GM23248 (cell line): ENCODE data around the gene XXYLT1. TPM values are rescaled to one million over a fixed set of nuclear protein-coding genes. Genes with fewer than 3 reads are reported as not detected.

Experiments
- DNase-seq: peaks from one replicate; pipeline ENCODE4 v3.0.0-alpha.2; 2015
- H2AFZ ChIP-seq: fragments of 200-600 bp; sonication (generic); 2 replicates; pipeline ENCODE4 v1.6.1; 2016; ENCODE audit warnings: antibody characterized with exemption
- H3F3A ChIP-seq: fragments of 200-600 bp; sonication (generic); 2 replicates; pipeline ENCODE4 v1.6.1; 2016; ENCODE audit warnings: mild to moderate bottlenecking, antibody characterized with exemption, mixed run types; ENCODE audit not compliant: insufficient read depth
- H3K27ac ChIP-seq: fragments of 200-600 bp; sonication (generic); 2 replicates; pipeline ENCODE4 v1.5.1; 2016; ENCODE audit warnings: mild to moderate bottlenecking
- H3K27me3 ChIP-seq: fragments of 200-600 bp; sonication (generic); replicated peaks from 2 replicates; pipeline ENCODE4 v1.6.1; 2016; ENCODE audit warnings: mild to moderate bottlenecking; ENCODE audit not compliant: insufficient read depth
- H3K36me3 ChIP-seq: fragments of 200-600 bp; sonication (generic); 2 replicates; pipeline ENCODE4 v1.6.1; 2016; ENCODE audit warnings: low read depth, mild to moderate bottlenecking
- H3K4me1 ChIP-seq: fragments of 200-600 bp; sonication (generic); 2 replicates; pipeline ENCODE4 v1.6.1; 2016; ENCODE audit warnings: mild to moderate bottlenecking; ENCODE audit not compliant: insufficient read depth
- H3K4me2 ChIP-seq: fragments of 200-600 bp; sonication (generic); one replicate; pipeline ENCODE4 v1.6.1; 2016; ENCODE audit warnings: mild to moderate bottlenecking; ENCODE audit not compliant: unreplicated experiment
- H3K4me3 ChIP-seq: fragments of 200-600 bp; sonication (generic); 2 replicates; pipeline ENCODE4 v1.5.1; 2016; ENCODE audit warnings: mild to moderate bottlenecking
- H3K79me2 ChIP-seq: fragments of 200-600 bp; sonication (generic); 2 replicates; pipeline ENCODE4 v1.6.1; 2016; ENCODE audit warnings: mild to moderate bottlenecking; ENCODE audit not compliant: insufficient read depth
- H3K9ac ChIP-seq: fragments of 200-600 bp; sonication (generic); 2 replicates; pipeline ENCODE4 v1.6.1; 2016; ENCODE audit warnings: mild to moderate bottlenecking
- H3K9me2 ChIP-seq: fragments of 200-600 bp; sonication (generic); 2 replicates; pipeline ENCODE4 v1.6.1; 2016; ENCODE audit warnings: mixed run types, mild to moderate bottlenecking, moderate library complexity; ENCODE audit not compliant: insufficient read depth
- H3K9me3 ChIP-seq: fragments of 200-600 bp; sonication (generic); one replicate; pipeline ENCODE4 v1.6.1; 2017; ENCODE audit warnings: low read depth
- H4K20me1 ChIP-seq: fragments of 200-600 bp; sonication (generic); 2 replicates; pipeline ENCODE4 v1.6.0; 2016; ENCODE audit not compliant: insufficient read depth
- EZH2 ChIP-seq: fragments of 200-600 bp; sonication (generic); IDR thresholded peaks from 2 replicates; pipeline ENCODE4 v1.6.1; 2018; ENCODE audit warnings: antibody characterized with exemption, mild to moderate bottlenecking; ENCODE audit not compliant: insufficient read depth, poor library complexity, severe bottlenecking
- EZH2phosphoT487 ChIP-seq: fragments of 200-600 bp; sonication (generic); IDR thresholded peaks from 2 replicates; pipeline ENCODE4 v1.6.1; 2018; ENCODE audit warnings: antibody characterized with exemption, moderate library complexity, mild to moderate bottlenecking, low read depth; ENCODE audit not compliant: insufficient read depth
- WGBS, 2 experiments: methylation state at CpG; one replicate each; pipeline ENCODE4 v1.1.6; 2015 to 2017; ENCODE audit warnings: low lambda C conversion rate in 2 of 2, low coverage in 1 of 2; ENCODE audit errors: missing lambda C conversion rate in 2 of 2; 5-methylcytosine and 5-hydroxymethylcytosine counted together
- in situ Hi-C: fragments of 300-500 bp; cut with MboI; formaldehyde crosslinking; loops from 2 replicates; pipeline ENCODE4 v1.15.0; 2020
- polyA plus RNA-seq: library from polyadenylated mRNA; unstranded; fragments of >200 nt; fragmentation: Nextera tagmentation; extraction: Ambion mirVana; gene quantifications from 2 replicates; pipeline ENCODE4 v1.2.1, GENCODE V29; 2016
- total RNA-seq: library from RNA; depleted of rRNA; stranded (reverse); fragments of >200 nt; shearing (Covaris generic); gene quantifications from 2 replicates; pipeline ENCODE4 v1.2.3, GENCODE V29; 2014

XXYLT1 gene
- total and polyA plus RNA-seq, 2 experiments from 2014 or later, result 22.8 to 44.7 TPM

GRCh38 chr3:195103623-195104022 is 167.3 kb downstream of the XXYLT1 start:
- in situ Hi-C loops, result loop anchor here (10.0 to 25.0 kb wide), 2 partner anchors 409 to 419 kb away; partner anchors contain the start of gene FAM43A
- H3K27me3 ChIP-seq, result no peaks in the 10 kb centered on the region
- H3K4me2 ChIP-seq, result no peak overlapping the region
- H3K4me3 ChIP-seq, result no peak overlapping the region
- H3K9ac ChIP-seq, result no peak overlapping the region
- H3K9me2 ChIP-seq, result no peaks in the 10 kb centered on the region
- no peak for DNase-seq
- no peaks in the 10 kb centered on the region for H3K9me3 ChIP-seq
- H3K79me2 ChIP-seq, result no peaks in the 10 kb centered on the region
- no peak overlapping the region for H3K27ac ChIP-seq
- peaks cover 23% of the 10 kb centered on the region for H3F3A ChIP-seq
- peaks cover 23% of the 10 kb centered on the region for H3K4me1 ChIP-seq
- TF ChIP-seq EZH2, result no peak
- no peak for TF ChIP-seq EZH2phosphoT487
- WGBS, 2 experiments, result 79 to 82% methylated on average over 2 of the region's 2 CpGs
- H4K20me1 ChIP-seq, result no peaks in the 10 kb centered on the region
- no peak overlapping the region for H2AFZ ChIP-seq
- no peaks in the 10 kb centered on the region for H3K36me3 ChIP-seq

- H3K4me3 ChIP-seq, result no peak overlapping the region
- no peak overlapping the region for H3K9ac ChIP-seq
- peaks cover 23% of the 10 kb centered on the region for H3F3A ChIP-seq
- DNase-seq, result peak; percentile 96
- H3K9me3 ChIP-seq, result no peaks in the 10 kb centered on the region
- in situ Hi-C loops, result loop anchor here (10.0 to 25.0 kb wide), 2 partner anchors 409 to 418 kb away; partner anchors contain the start of gene FAM43A
- 65% methylated on average over 30 to 32 of the region's 32 CpGs for WGBS, 2 experiments
- no peaks in the 10 kb centered on the region for H3K36me3 ChIP-seq
- peak overlapping the region; percentile 82 for H3K27ac ChIP-seq
- H3K4me2 ChIP-seq, result peak overlapping the region; percentile 15
- peaks cover 23% of the 10 kb centered on the region for H3K4me1 ChIP-seq
- TF ChIP-seq EZH2, result no peak
- 0 out of 2 replicates have a peak, but pooled peaks have one; percentile 57 for TF ChIP-seq EZH2phosphoT487
- H4K20me1 ChIP-seq, result no peaks in the 10 kb centered on the region
- no peaks in the 10 kb centered on the region for H3K79me2 ChIP-seq
- H2AFZ ChIP-seq, result no peak overlapping the region; the same call in 1 of the 2 replicates
- no peaks in the 10 kb centered on the region for H3K27me3 ChIP-seq
- H3K9me2 ChIP-seq, result no peaks in the 10 kb centered on the region
Measured at GRCh38 chr3:195102609-195103467, 168.1 kb downstream of the XXYLT1 start.

DNA sequence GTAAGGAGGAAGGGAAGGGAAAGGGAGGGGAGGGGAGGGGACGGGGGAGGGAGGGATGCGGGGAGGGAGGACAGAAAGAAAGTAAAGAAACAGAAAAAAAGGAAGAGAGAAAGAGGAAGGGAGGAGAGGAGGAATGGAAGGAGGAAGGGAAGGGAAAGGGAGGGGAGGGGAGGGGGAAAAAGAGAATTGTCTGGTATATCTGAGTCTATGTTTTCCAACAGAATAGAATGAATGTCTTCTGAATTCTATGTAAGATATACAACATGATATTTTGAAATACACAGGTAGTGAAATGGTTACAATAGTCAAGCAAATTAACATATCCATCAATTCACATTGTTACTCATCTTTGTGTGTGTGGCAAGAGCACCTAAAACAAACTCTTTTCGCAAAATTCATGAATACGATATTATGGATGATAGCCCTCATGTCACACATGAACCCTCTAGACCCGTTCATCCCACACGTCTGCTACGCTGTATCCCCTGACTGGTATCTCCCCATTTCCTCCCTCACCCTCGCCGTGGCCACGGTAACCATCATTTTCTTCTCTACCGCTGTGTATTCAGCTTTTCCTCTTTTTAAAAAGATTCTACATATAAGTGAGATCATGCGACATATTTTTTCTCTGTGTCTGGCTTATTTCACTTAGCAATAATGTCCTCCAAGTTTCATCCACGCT is 168.9 kb downstream of the XXYLT1 start:
- H3K27me3 ChIP-seq, result no peaks in the 10 kb centered on the region
- H3K36me3 ChIP-seq, result no peaks in the 10 kb centered on the region
- peaks cover 23% of the 10 kb centered on the region for H3F3A ChIP-seq
- TF ChIP-seq EZH2phosphoT487 (no peak), EZH2 (no peak)
- no peaks in the 10 kb centered on the region for H3K9me3 ChIP-seq
- no peak overlapping the region for H3K9ac ChIP-seq
- H3K9me2 ChIP-seq, result no peaks in the 10 kb centered on the region
- WGBS, 2 experiments, result 89 to 92% methylated on average over 11 to 13 of the region's 13 CpGs
- no peaks in the 10 kb centered on the region for H4K20me1 ChIP-seq
- DNase-seq, result no peak
- H3K4me2 ChIP-seq, result no peak overlapping the region
- no peaks in the 10 kb centered on the region for H3K79me2 ChIP-seq
- H2AFZ ChIP-seq, result no peak overlapping the region
- H3K4me1 ChIP-seq, result peaks cover 23% of the 10 kb centered on the region
- in situ Hi-C loops, result loop anchor here (10.0 to 25.0 kb wide), 2 partner anchors 410 to 417 kb away; partner anchors contain the start of gene FAM43A
- H3K27ac ChIP-seq, result peak overlapping the region; percentile 82
- no peak overlapping the region for H3K4me3 ChIP-seq

DNA sequence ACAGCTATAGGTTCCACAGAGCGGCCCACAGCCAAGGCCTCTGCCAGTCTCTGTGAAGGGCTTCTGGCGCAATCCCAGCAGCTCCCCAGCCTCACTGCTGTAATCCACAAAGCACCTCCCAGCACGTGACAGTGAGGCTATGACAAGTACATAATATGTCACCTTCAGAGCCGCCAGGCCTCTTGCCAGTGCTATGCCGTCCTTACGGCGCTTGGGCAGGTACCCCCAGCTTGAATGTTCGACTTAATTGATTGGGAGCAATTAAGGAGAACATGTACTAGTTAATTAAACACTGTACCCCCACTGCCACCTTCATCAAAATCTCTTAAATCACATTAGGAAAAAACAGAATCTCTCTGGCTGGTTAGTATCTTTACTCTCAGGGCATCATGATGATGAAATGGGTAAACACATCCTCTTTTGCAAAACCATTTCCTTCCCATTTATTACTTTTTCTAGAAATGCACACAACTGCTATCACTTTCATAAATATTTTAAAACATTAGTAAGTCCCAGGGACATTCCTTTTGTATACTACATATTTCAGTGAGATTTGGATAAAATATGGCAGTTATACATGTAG is 169.9 kb downstream of the XXYLT1 start:
- Histone ChIP-seq H3K4me1 (peaks cover 23% of the 10 kb centered on the region), H3K9me3 (no peaks in the 10 kb centered on the region), H3F3A (peaks cover 23% of the 10 kb centered on the region), H3K4me3 (no peak overlapping the region), H3K9ac (no peak overlapping the region), H2AFZ (no peak overlapping the region), H3K79me2 (no peaks in the 10 kb centered on the region), H3K27me3 (no peaks in the 10 kb centered on the region), H3K9me2 (no peaks in the 10 kb centered on the region), H3K4me2 (peak overlapping the region; percentile 9), H3K36me3 (no peaks in the 10 kb centered on the region), H3K27ac (peak overlapping the region; percentile 44), H4K20me1 (no peaks in the 10 kb centered on the region)
- DNase-seq, result peak; percentile 38
- TF ChIP-seq EZH2 (no peak), EZH2phosphoT487 (no peak)
- 95% methylated on average over 8 of the region's 8 CpGs for WGBS, 2 experiments
- in situ Hi-C loops, result loop anchor here (10.0 to 25.0 kb wide), 2 partner anchors 411 to 416 kb away; partner anchors contain the start of gene FAM43A
